Breast epithelium (tissue), 4 donors: ENCODE data around the gene CIAPIN1. TPM values are rescaled to one million over a fixed set of nuclear protein-coding genes. Genes with fewer than 3 reads are reported as not detected.

ENCODE experiments used
- DNase-seq, 2 donors: peaks; one replicate each; pipeline ENCODE4 v3.0.0-alpha.2; 2019; ENCODE audit warnings: low spot score in 2 of 2
- H3K27ac ChIP-seq, 2 donors: fragments of 200-600 bp; sonication (generic) in 1 of 2; one replicate each; pipeline ENCODE4 v1.5.1; 2016 to 2019; ENCODE audit warnings: mild to moderate bottlenecking in 1 of 2
- H3K27me3 ChIP-seq, 2 donors: fragments of 200-600 bp; sonication (generic) in 1 of 2; one replicate each; pipeline versions ENCODE4 v1.5.1 to v1.6.0; 2017 to 2019; ENCODE audit warnings: control low read depth in 1 of 2, mild to moderate bottlenecking in 1 of 2
- H3K36me3 ChIP-seq: fragments of 200-600 bp; one replicate; pipeline ENCODE4 v1.5.1; 2019
- H3K4me1 ChIP-seq, 2 donors: fragments of 200-600 bp; sonication (generic); one replicate each; pipeline ENCODE4 v1.5.1; 2016 to 2019; ENCODE audit warnings: control low read depth in 1 of 2
- H3K4me3 ChIP-seq, 3 donors: fragments of 200-600 bp; sonication (generic); 1 replicate in 2 of 3; 2 replicates in 1 of 3; pipeline ENCODE4 v1.5.1; 2016 to 2019; ENCODE audit warnings: mild to moderate bottlenecking in 3 of 3, moderate library complexity in 2 of 3
- H3K9me3 ChIP-seq, 2 donors: fragments of 200-600 bp; sonication (generic) in 1 of 2; one replicate each; pipeline ENCODE4 v1.5.1; 2016 to 2019; ENCODE audit warnings: control low read depth in 1 of 2
- POLR2A ChIP-seq: fragments of 450-650 bp; IDR thresholded peaks from one replicate; pipeline ENCODE4 v1.6.1; 2016; ENCODE audit warnings: antibody characterized with exemption, mild to moderate bottlenecking, moderate library complexity
- POLR2AphosphoS5 ChIP-seq, 3 donors: sonication (generic); formaldehyde crosslinking; IDR thresholded peaks; one replicate each; pipeline ENCODE4 v1.6.1; 2017; ENCODE audit warnings: antibody characterized with exemption in 3 of 3
- intact Hi-C: fragments of 100-400 bp; cut with DNase I; formaldehyde crosslinking; loops from one replicate; pipeline ENCODE4 v1.15.1; 2023; ENCODE audit warnings: low total_unique reads
- total RNA-seq, 3 donors: library from RNA; depleted of rRNA; stranded (reverse); fragments of >200 nt; gene quantifications; one replicate each; pipeline ENCODE4 v1.1.0, GENCODE V29; 2016
- TF ChIP-seq, protein P1 (sequence below), 3 donors: fragments of 450-650 bp; IDR thresholded peaks; one replicate each; pipeline ENCODE4 v1.5.1; 2016 to 2017; ENCODE audit warnings: antibody characterized with exemption in 3 of 3, mild to moderate bottlenecking in 3 of 3, moderate library complexity in 3 of 3

The CIAPIN1 gene
- total RNA-seq, 3 donors from 2014 or later = 23.4 to 33.2 (median 28.8) TPM

GRCh38 chr16:57396786-57397185 is 50.4 kb downstream of the CIAPIN1 start:
- TF ChIP-seq POLR2AphosphoS5 (IDR thresholded peaks at IDR 0.05) (no peak), POLR2A (no peak)
- TF ChIP-seq, protein P1, sequence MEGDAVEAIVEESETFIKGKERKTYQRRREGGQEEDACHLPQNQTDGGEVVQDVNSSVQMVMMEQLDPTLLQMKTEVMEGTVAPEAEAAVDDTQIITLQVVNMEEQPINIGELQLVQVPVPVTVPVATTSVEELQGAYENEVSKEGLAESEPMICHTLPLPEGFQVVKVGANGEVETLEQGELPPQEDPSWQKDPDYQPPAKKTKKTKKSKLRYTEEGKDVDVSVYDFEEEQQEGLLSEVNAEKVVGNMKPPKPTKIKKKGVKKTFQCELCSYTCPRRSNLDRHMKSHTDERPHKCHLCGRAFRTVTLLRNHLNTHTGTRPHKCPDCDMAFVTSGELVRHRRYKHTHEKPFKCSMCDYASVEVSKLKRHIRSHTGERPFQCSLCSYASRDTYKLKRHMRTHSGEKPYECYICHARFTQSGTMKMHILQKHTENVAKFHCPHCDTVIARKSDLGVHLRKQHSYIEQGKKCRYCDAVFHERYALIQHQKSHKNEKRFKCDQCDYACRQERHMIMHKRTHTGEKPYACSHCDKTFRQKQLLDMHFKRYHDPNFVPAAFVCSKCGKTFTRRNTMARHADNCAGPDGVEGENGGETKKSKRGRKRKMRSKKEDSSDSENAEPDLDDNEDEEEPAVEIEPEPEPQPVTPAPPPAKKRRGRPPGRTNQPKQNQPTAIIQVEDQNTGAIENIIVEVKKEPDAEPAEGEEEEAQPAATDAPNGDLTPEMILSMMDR (IDR thresholded peaks at IDR 0.05) = no peak
- Histone ChIP-seq H3K27me3 (no peaks in the 10 kb centered on the region), H3K4me1 (peaks cover 0 to 7% of the 10 kb centered on the region in 2 donors), H3K4me3 (no peak overlapping the region), H3K36me3 (no peaks in the 10 kb centered on the region), H3K27ac (no peak overlapping the region), H3K9me3 (no peaks in the 10 kb centered on the region)
- DNase-seq = no peak
- intact Hi-C loops = no loop called here

DNA sequence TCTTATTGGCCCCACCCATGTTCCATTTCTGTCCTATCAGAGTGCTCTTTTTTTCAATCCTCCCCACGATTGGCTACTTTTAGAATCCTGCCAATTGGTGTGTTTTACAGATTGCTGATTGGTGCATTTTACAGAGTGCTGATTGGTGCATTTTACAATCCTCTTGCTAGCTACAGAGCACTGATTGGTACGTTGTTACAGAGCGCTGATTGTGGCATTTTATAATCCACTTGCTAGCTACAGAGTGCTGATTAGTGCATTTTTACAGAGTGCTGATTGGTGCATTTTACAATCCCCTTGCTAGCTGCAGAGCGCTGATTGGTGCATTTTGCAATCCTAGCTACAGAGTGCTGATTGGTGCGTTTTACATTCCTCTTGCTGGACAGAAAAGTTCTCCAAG is 52.2 kb downstream of the CIAPIN1 start:
- Histone ChIP-seq H3K4me1 (peaks cover 0 to 7% of the 10 kb centered on the region in 2 donors), H3K4me3 (no peak overlapping the region), H3K9me3 (no peaks in the 10 kb centered on the region), H3K36me3 (no peaks in the 10 kb centered on the region), H3K27me3 (no peaks in the 10 kb centered on the region), H3K27ac (peak overlapping the region; percentile 39 to 83)
- DNase-seq = no peak
- intact Hi-C loops = no loop called here
- TF ChIP-seq POLR2AphosphoS5 (IDR thresholded peaks at IDR 0.05) = no peak
- TF ChIP-seq POLR2A = no peak
- TF ChIP-seq, protein P1 (IDR thresholded peaks at IDR 0.05) = no peak

DNA sequence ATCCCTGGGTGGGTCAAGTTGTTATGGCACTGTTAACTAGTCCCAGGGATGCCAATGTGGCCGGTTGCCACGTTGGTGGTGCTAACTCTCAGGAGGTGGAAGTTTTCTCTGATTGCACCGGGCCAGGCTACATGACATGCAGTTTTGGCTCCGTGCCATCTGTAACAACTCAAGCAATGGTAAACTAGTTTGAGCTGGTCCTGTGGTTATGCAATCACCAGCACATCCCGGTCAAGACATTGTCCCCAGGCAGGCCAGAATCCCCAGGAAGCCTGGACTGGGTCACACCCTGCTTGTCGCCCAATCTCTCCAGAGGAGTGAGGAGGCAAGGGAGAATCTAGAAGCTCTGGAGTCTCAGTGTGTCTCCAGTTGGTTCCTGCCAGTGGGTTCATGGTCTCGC is 52.7 kb downstream of the CIAPIN1 start:
- intact Hi-C loops = no loop called here
- Histone ChIP-seq H3K4me1 (peaks cover 0 to 7% of the 10 kb centered on the region in 2 donors), H3K9me3 (no peaks in the 10 kb centered on the region), H3K4me3 (no peak overlapping the region), H3K36me3 (no peaks in the 10 kb centered on the region), H3K27ac (peak overlapping the region; percentile 71 to 83), H3K27me3 (no peaks in the 10 kb centered on the region)
- TF ChIP-seq POLR2AphosphoS5 (IDR thresholded peaks at IDR 0.05) (peak; percentile 30 to 75 (median 43)), POLR2A (no peak)
- peak; percentile 78 to 87 for DNase-seq

GRCh38 chr16:57392694-57393093 is 54.5 kb downstream of the CIAPIN1 start:
- no peaks in the 10 kb centered on the region for H3K36me3 ChIP-seq
- no peak overlapping the region for H3K4me3 ChIP-seq
- peaks cover 0 to 11% of the 10 kb centered on the region in 2 donors for H3K4me1 ChIP-seq
- no peaks in the 10 kb centered on the region for H3K9me3 ChIP-seq
- H3K27ac ChIP-seq = peak overlapping the region; percentile 78 to 83
- H3K27me3 ChIP-seq = no peaks in the 10 kb centered on the region
- peak in 1 of 3 donors; percentile 59 for TF ChIP-seq POLR2AphosphoS5 (IDR thresholded peaks at IDR 0.05)
- TF ChIP-seq, protein P1 (IDR thresholded peaks at IDR 0.05) = no peak
- intact Hi-C loops = no loop called here
- peak; percentile 69 to 81 for DNase-seq

- intact Hi-C loops = no loop called here
- H3K27ac ChIP-seq = peak overlapping the region in 1 of 2 donors; percentile 83
Observed at GRCh38 chr16:57391708-57392107, 55.5 kb downstream of the CIAPIN1 start.

More at GRCh38 chr16:57391708-57392107, 55.5 kb downstream of the CIAPIN1 start:
- no peak for TF ChIP-seq POLR2AphosphoS5 (IDR thresholded peaks at IDR 0.05)
- TF ChIP-seq, protein P1 (IDR thresholded peaks at IDR 0.05) = no peak
- TF ChIP-seq POLR2A = no peak
- H3K27me3 ChIP-seq = no peaks in the 10 kb centered on the region
- H3K4me3 ChIP-seq = no peak overlapping the region
- no peaks in the 10 kb centered on the region for H3K36me3 ChIP-seq
- H3K9me3 ChIP-seq = no peaks in the 10 kb centered on the region
- peaks cover under 1 to 11% of the 10 kb centered on the region in 2 donors for H3K4me1 ChIP-seq
- no peak for DNase-seq
